GM19328 (cell line): Measurements from ENCODE around the gene LRRC45.

ENCODE experiments used
- ATAC-seq: cut with Tn5 transposase; IDR thresholded peaks from one replicate; pipeline ENCODE4 v1.9.1; 2021; ENCODE audit warnings: mild to moderate bottlenecking, moderate library complexity; ENCODE audit not compliant: unreplicated experiment

LRRC45 gene

DNA sequence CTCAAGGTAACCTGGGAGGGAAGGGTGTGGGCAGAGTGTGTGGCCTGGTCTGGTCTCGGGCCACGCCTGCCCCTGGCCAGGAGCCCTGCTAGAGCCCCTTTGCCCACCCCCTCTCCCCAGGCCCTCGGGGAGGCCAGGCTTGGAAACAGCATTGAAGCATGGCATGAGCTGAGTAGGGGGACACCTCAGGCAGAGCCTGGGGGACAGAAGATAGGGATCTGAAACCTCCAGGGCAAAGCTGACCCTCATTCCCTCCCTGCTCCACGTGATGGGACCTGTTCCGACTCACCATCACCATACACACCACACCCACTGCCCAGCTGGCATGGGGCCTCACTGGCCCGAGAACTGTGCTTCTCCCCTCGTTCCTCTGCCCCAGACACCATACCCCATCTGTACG, 26.0 kb downstream of the LRRC45 start:
- ATAC-seq, result no peak

DNA sequence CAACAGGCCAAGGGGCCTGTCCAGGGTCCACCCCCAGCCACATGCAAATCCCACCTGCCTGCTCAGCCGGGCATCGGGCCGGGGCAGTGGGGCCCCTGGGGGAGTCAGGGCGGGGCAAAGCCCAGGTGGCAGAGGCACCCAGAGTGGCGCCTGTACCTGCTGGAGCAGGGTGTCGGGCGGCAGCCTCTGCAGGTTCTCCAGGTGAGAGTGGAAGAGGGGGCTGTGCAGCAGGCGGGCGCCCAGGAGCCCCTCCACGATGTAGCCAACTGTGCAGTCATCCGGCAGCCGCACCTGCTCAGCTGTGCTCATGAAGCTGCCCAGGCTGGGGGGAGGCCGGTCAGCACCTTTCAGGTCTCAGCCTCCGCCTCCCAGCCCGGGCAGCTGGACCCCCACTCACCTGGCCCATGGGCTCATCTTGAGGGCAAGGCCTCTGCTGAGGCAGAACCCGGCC, 26.4 kb downstream of the LRRC45 start:
- no peak for ATAC-seq

DNA sequence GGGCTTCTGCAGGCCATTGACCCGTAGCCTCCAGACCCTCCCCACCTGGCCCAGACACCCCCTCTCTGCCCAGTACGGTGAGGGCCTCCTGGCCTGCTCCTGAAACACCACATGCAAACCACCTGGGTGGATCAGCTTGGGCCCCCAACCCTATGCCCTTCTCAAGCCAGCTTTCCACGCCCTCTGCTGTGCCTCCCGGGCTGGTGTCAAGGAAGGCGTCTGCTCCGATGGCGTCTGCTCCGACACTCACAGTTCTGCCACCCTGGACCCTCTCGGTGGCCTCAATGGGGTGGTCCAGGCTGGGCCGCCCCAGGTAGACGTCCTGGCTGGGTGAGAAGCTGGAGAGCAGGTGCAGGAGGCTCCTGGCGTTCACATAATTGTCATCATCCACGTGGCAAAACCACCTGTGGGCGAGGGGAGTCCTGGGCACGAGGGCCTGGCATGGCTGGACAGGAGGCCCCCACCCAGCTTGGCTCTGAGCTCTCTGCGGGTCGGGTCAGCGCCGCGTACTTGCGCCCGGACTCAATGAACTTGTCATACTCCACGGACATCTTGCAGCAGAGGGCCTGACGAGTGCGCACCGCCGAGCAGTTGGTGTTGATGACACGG, 27.2 kb downstream of the LRRC45 start:
- no peak for ATAC-seq

DNA sequence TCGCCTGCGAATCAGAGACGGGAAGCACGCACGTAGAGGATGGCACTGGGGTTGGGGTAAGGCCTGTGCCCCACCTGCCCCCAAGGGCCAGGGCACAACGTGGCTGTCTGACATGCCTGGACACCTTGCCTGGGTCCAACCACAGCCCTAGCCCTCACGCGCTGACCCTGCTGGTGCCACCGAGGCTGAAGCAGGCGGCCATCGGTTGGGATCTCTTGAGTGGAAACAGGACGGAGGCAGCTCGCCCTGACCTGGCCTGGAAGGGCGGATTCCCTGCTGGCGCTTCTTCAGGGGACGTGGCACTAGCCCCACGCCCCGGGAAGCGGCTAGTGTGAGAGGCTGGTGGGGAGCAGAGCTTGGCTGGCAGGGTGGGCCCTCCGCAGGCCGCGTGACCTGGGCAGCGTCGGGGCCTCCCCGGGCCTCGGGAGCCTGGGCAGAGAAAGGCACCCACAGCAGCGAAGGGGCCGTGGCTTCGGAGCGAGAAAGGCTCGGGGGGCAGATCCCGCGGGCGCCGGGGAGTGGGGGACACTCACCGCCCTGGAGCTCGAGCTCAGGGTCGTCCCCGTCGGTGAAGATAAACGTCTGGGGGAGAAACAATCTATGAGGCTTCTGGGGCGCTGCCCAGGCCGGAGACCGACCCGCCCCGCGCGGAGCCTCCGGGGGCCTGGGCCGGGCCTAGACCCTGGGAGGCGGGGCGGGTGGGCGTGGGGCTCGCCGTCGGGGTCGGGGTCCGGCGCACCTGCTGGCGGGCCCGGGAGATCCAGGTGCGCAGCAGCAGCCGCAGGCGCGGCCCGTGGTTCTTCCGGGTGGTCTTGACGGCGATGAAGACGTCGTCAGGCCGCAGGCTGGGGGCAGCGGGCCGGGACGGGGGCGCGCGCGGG, 27.9 kb downstream of the LRRC45 start:
- no peak for ATAC-seq

DNA sequence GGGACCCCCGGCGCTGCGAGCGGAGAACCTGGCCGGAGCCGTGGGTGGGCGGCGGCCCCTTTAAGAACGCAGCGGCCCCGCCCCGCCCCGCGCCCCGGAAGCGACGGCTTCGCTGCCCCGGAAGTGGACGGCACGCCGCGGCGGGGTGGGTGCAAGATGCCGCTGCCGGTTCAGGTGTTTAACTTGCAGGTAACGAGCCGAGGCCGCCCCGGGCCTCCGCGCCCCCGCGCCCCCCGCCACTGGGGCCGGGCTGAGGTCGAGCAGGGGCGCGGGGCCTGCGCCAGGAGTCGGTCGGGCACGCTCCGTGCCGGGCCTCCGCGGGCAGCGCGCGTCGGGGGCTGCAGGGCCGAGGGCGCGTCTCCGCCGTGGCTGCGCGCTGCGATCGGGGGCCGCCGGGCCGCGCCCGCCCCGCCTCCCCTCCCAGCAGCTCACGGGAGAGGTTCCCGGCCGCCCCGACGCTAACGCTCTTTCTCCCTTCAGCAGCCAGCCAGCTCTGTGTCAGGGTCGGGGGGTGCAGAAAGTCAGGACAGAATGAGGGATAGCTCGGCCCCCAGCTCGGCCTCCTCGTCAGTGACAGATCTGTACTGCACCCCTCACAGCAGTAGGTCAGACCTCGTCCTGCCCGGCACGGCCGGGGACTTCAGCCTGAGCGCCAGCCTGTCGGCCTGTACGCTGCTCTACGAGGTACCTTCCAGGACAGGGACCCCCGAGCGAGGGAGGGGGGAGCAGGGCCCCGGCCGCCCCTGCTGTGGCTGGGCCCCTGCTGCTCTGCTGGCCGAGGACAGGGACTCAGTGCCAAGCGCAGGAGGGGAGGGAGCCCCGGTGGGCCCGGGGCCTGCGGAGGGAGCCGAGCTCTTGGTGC, 28.9 kb downstream of the LRRC45 start, which contains the start of the genes GPS1 and RFNG:
TSS of gene GPS1 (plus strand) at position 123 of the 862 bp plus-strand sequence. CDS start at position 157, 34 bp downstream.
TSS of gene RFNG (minus strand) at position 36 of the 862 bp plus-strand sequence. CDS start 45 bp downstream, outside the sequence.
- ATAC-seq, result peak; percentile 60

DNA sequence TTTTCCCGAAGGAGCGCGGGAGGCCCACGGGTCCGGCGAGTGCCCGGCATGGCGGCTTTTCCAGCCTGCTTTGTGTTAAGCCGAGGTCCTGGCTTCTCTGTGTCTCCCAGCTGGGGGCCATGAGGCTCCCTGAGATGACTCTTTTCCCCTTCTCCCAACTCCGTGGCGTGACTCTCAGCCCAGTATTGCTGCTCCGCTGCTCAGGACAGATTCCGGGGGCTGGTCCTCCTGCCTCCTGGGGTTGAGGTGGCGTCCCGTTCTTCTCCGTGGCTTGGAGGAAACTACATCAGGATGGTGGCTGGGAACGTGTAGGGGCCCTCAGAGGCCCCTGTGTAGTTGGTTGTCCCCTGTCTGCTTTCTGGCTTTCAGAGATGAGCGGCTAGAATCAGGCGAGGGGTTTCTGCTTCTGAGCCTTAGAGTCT, 29.5 kb downstream of the LRRC45 start:
- no peak for ATAC-seq

DNA sequence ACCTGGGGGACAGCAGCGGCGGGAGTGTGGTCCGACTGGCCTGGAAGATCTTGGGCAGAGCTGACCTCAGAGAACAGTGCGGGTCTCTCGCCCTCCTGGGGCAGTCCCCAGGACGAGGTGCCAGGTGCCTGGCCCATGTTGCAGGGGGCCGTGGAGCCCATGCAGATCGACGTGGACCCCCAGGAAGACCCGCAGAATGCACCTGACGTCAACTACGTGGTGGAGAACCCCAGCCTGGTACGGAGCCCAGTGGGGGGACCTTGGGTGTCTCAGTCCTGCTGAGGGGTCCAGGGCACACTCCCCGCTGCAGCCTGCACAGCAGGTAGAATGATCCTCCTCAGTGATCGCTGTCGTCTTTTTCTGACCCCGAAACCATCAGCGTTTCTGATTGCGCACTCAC, 30.0 kb downstream of the LRRC45 start:
- ATAC-seq, result no peak

DNA sequence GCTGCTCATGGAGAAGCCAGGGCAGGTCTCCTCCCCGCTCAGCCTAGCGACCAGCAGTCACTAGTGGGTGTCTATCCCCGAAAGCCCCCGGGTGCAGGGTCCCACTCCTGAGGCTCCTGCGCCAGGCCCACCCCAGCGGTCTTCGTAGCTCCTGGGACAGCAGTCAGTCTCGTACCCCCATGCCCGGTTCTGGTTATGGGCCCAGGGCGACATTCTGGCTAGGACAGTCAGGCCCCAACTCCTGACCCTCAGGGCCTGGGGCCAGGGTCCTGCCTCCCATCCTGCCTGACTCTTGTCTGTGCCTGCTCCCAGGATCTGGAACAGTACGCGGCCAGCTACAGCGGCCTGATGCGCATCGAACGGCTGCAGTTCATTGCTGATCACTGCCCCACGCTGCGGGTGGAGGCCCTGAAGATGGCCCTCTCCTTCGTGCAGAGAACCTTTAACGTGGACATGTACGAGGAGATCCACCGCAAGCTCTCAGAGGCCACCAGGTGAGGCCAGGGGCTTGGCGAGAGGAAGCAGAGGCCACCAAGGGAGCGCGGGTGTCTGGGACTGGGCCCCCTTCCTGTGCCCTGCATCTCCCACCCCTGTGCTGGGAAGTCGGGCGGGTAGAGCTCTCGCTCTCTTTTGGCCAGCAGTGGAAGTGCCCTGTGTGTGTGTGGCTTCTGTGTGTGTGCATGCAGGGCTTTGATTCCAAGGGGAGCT, 30.6 kb downstream of the LRRC45 start:
- no peak for ATAC-seq

DNA sequence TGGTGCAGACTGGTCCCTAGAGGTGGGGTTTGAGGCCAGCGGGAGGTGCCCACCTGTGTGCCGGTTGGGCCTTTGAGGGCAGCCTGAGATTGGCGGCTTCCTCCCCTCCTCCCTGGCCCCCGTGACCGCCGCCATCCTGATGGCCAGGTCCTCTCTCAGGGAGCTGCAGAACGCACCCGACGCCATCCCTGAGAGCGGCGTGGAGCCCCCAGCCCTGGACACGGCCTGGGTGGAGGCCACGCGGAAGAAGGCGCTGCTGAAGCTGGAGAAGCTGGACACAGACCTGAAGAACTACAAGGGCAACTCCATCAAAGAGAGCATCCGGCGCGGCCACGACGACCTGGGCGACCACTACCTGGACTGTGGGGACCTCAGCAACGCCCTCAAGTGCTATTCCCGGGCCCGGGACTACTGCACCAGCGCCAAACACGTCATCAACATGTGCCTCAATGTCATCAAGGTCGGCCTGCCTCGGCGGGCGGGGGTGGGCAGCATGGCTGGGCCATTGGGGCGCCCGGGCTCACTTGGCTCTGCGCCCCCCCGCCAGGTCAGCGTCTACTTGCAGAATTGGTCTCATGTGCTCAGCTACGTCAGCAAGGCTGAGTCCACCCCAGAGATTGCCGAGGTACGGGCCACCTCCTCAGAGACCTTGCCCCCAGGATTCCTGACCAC, 31.4 kb downstream of the LRRC45 start:
- no peak for ATAC-seq

DNA sequence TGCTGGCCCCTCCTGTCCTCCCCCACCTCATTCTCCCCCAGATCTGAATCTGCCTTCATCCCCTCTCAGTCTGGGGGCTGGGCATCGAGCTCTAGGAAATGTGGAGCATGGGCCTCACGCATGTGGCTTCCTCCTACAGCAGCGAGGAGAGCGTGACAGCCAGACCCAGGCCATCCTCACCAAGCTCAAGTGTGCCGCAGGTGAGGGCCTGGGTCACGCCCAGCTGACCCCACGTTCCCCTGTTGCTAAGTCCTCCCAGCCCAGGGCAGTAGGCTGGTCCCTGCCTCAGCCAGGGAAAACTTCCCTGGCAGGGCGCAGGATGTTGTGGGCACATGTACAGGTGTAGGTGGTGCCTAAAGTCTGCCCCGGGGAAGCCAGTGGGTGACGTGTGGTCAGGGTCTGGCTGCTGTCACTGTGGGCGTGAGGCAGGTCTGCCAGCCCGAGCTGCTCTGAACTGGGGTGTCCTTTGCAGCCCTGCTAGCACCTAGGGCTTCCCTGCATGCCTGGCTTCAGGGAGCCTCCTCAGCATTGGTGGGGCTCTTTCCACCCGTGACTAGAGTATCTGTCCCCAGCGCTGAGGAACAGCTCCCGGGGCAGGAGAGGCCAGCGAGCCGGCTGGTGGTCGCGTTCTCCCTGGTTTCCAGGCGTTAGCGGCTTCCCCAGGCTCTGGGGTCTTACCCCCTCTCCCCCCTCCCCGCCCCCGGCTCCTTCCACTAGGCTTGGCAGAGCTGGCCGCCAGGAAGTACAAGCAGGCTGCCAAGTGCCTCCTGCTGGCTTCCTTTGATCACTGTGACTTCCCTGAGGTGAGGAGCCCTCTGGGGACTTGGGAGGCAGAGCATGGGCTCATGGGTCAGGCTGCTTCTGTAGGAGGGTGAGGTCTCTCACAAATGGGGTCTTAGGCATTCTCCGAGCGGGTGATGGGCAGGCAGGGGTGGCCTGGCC, 32.2 kb downstream of the LRRC45 start:
- no peak for ATAC-seq

DNA sequence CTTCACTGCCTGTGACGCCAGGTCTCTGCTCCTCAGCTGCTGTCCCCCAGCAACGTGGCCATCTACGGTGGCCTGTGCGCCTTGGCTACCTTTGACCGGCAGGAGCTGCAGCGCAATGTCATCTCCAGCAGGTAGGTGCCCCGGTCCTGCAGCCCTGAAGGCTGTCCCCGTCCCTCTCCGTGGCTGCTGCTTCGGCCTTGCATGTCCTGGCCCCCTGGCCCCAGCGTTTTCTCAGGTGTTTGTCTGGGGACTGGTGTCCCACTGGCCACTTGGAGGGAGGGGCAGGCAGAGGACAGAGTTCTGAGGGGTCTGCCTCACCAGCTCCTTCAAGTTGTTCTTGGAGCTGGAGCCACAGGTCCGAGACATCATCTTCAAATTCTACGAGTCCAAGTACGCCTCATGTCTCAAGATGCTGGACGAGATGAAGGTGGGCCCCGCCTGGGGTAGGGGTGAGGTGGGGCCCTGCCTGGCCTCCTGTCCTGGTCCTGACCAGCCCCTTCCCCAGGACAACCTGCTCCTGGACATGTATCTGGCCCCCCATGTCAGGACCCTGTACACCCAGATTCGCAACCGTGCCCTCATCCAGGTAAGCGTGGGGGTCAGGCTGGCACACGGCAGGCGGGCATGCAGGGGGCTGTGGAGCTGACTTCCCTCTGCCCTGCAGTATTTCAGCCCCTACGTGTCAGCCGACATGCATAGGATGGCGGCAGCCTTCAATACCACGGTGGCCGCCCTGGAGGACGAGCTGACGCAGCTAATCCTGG, 33.0 kb downstream of the LRRC45 start:
- ATAC-seq, result no peak

DNA sequence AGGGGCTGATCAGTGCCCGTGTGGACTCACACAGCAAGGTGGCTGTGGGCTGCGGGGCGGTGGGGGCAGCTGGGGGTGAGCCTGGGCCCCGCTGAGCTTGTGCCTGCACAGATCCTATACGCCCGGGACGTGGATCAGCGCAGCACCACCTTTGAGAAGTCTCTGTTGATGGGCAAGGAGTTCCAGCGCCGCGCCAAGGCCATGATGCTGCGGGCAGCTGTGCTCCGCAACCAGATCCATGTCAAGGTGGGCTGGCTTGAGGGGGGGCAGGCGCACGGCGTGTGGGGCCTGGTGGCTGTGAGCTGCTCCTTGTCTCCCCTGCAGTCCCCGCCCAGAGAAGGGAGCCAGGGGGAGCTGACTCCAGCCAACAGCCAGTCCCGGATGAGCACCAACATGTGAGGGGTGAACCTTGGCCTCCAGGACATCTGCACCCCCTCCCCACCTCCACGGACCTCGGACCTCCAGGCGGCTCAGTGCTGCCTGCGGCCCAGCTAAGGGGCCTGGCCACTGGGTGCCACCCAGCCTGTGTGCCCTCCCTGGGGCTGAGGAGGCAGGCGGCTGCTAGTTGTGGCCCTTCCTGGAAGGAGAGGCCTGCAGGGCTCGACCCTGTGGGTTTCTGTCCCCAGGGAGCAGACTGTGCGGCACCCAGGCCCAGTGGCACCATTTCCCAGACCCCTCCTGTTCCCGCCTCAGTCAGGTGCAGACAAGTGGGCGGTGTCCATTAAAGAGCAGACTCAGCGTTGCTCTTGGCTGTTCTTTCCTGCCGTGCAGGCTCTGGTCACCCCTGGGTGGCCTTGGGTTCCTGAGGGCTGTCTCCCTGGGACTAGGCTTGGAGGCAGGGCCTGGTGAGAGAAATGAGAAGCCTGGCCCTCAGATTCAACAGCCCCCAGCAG, 33.9 kb downstream of the LRRC45 start:
- no peak for ATAC-seq

DNA sequence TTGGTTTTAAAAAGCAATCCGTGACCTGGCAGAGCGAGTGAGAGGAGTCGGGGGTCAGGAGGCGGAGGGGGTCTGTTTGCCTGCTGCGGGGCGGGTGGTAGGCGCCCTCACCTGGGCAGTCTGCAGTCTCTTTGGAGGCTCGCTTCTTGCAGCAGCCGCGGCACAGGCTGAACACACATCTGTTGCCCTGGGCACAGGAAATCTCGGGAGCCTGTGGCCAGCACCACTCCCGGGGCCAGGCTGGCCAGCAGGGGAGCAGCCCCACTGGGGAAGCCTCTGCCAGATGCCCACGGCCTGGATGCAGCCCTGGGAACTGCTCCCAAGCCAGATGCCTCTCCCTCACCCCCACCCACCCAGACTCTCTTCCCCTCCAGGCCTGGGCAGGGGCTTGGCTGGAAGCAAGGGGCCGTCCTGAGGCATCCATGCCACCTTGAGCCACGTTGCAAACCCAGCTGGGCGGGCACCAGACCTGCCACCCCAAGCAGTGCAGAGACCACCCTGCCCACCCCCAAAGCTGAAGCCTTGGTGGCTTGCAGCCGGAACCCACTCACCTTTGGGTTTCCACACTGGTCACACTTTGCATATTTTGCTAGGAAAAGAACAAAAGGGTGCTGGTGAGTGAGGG, 35.2 kb downstream of the LRRC45 start:
- no peak for ATAC-seq

DNA sequence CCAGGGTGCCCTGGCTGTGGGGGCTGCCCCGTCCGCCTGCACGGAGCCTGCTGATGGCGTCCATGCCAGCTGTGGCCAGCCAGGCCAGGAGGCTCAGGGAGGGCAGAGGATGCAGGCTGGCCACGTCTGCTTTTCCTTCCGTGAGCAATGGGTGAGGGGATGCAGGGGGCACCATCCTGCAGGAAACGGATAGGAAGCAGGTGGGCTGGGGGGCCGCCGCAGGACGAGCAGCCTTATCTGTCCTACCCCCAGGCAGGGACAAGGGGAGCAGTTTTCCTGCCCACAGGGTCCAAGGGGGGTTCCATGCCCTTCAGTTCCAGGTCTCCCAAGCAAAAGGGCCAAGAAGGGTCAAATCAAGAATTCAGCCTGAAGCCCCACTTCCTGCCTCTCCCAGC, 35.7 kb downstream of the LRRC45 start:
- ATAC-seq, result no peak

DNA sequence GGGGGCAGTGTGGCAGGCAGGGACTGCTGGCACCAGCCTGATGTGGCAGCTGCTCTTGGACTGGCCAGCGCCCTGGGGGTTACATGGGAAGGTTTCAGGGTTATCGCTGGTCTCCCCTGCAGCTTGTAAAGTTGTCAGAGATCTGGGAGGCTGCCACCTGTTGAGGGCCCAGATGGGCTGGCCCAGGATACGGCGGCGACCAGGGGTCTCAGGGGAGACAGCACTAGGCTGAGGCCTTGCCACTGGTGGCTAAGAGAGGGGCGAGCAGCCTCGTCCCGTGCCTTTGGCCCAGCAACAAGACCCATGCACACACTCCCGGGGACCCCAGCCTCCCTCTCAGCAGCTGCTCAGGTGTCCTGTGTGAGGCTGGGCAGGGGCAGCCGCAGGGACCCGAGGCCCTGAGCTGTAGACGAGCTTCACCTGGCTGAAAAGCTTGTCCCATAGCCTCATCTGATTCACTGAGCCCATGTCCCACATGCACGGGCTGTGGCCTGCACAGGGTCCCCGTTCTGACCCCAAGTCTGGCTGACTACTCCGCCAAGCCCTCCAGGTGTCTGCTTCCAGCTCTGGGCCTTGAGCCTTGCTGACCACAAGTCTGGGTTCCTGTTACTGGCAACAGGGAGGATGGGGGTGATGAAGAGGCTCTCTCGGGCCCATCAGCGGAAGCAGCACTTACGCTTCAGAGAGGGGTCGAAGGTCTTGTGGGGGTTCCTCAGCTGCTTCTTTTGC, 36.3 kb downstream of the LRRC45 start:
- ATAC-seq, result no peak

DNA sequence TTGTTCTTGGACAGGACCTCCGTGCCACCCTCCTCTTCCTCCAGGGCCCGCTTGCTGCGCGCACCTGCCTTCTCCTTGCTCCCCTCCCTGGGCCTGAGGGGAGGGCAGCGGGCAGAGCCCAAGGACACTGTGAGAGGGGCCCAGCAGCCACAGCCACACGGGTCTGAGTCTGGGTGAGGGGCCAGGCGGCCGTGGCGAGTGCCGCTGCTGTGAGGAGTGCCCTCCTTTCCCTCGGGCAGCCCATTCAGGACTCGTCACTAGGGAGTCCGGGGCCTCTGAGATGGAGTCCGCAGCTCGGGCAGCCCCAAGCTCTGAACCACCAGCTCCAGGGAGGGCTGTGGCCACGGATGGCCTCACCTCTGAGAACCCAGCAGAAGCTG, 36.9 kb downstream of the LRRC45 start:
- no peak for ATAC-seq
